IPS DF 6.9 (cell line): ENCODE data around the gene CLDN3.
"Not testable (repeated sequence)": the region's sequence is repeated elsewhere in the genome, so short reads cannot be mapped to it uniquely, and the experiment has no call there.

ENCODE experiments used
- DNase-seq: peaks from one replicate; pipeline ENCODE4 v3.0.0-alpha.2; 2013; ENCODE audit warnings: low read depth, low spot score
- H3K27ac ChIP-seq: one replicate; pipeline ENCODE4 v1.5.1; 2013; ENCODE audit warnings: low read length, control low read depth
- H3K27me3 ChIP-seq: 2 replicates; pipeline ENCODE4 v1.6.1; 2013; ENCODE audit warnings: mild to moderate bottlenecking, low read length; ENCODE audit not compliant: control insufficient read depth, insufficient read depth
- H3K36me3 ChIP-seq: 2 replicates; pipeline ENCODE4 v1.6.1; 2013; ENCODE audit warnings: low read length; ENCODE audit not compliant: control insufficient read depth, insufficient read depth
- H3K4me1 ChIP-seq: 2 replicates; pipeline ENCODE4 v1.6.1; 2013; ENCODE audit warnings: low read length; ENCODE audit not compliant: control insufficient read depth, insufficient read depth
- H3K4me3 ChIP-seq: 2 replicates; pipeline ENCODE4 v1.5.1; 2013; ENCODE audit warnings: mild to moderate bottlenecking, low read length
- H3K9me3 ChIP-seq: 2 replicates; pipeline ENCODE4 v1.6.1; 2013; ENCODE audit warnings: low read length, inconsistent platforms; ENCODE audit not compliant: control insufficient read depth, insufficient read depth
- WGBS: extraction: QIAGEN DNeasy Blood & Tissue Kit; methylation state at CpG from one replicate; pipeline ENCODE4 v1.1.7; 2013; ENCODE audit warnings: mixed read lengths, missing lambda C conversion rate; ENCODE audit not compliant: insufficient read length, insufficient coverage; 5-methylcytosine and 5-hydroxymethylcytosine counted together

The CLDN3 gene

GRCh38 chr7:73721377-73721817, 48.7 kb downstream of the CLDN3 start:
- WGBS, result no CpG with 5 or more reads among the region's 3 CpGs
- H3K27me3 ChIP-seq, result no peaks in the 10 kb centered on the region; the same call in 1 of the 2 replicates
- no peak overlapping the region for H3K27ac ChIP-seq
- no peaks in the 10 kb centered on the region for H3K36me3 ChIP-seq
- H3K9me3 ChIP-seq, result no peaks in the 10 kb centered on the region
- H3K4me3 ChIP-seq, result no peak overlapping the region
- DNase-seq, result no peak
- H3K4me1 ChIP-seq, result no peaks in the 10 kb centered on the region

- not testable (repeated sequence) for H3K36me3 ChIP-seq, H3K27ac ChIP-seq, DNase-seq, H3K4me1 ChIP-seq, H3K4me3 ChIP-seq, H3K27me3 ChIP-seq, H3K9me3 ChIP-seq
- no CpG with 5 or more reads among the region's 9 CpGs for WGBS
Observed at GRCh38 chr7:73720443-73720842, 49.6 kb downstream of the CLDN3 start.

- no peaks in the 10 kb centered on the region; the same call in 1 of the 2 replicates for H3K27me3 ChIP-seq
- no peak overlapping the region for H3K27ac ChIP-seq
- H3K4me3 ChIP-seq, result peak overlapping the region; percentile 43; the same call in 1 of the 2 replicates
- no CpG with 5 or more reads among the region's 16 CpGs for WGBS
- no peak for DNase-seq
- H3K4me1 ChIP-seq, result no peaks in the 10 kb centered on the region
- no peaks in the 10 kb centered on the region for H3K9me3 ChIP-seq
- H3K36me3 ChIP-seq, result no peaks in the 10 kb centered on the region
Observed at GRCh38 chr7:73719806-73720169, 50.3 kb downstream of the CLDN3 start.
